Left ventricle myocardium inferior (tissue), 1 donor: Measurements from ENCODE around the gene SLIT1. TPM values are rescaled to one million over a fixed set of nuclear protein-coding genes. Genes with fewer than 3 reads are reported as not detected.

ENCODE experiments used
- DNase-seq: peaks from one replicate; pipeline ENCODE4 v3.0.0-alpha.2; 2020
- H3K27ac ChIP-seq: fragments of 200-600 bp; replicated peaks from 2 replicates; pipeline ENCODE4 v1.8.0; 2021
- H3K27me3 ChIP-seq: fragments of 200-600 bp; 2 replicates; pipeline ENCODE4 v1.8.0; 2021; ENCODE audit warnings: low read depth
- H3K36me3 ChIP-seq: fragments of 200-600 bp; 2 replicates; pipeline ENCODE4 v1.8.0; 2021
- H3K4me1 ChIP-seq: fragments of 200-600 bp; 2 replicates; pipeline ENCODE4 v1.8.0; 2021
- H3K4me3 ChIP-seq: fragments of 200-600 bp; 2 replicates; pipeline ENCODE4 v1.8.0; 2021; ENCODE audit warnings: mild to moderate bottlenecking, moderate library complexity
- H3K9me3 ChIP-seq: fragments of 200-600 bp; replicated peaks from 2 replicates; pipeline ENCODE4 v1.8.0; 2021
- intact Hi-C: fragments of 100-400 bp; cut with micrococcal nuclease; formaldehyde crosslinking; loops from one replicate; pipeline ENCODE4 v1.11.0; 2022
- total RNA-seq: library from RNA; stranded (reverse); fragmentation: NEBNext Ultra II Directional; extraction: Animal tissue kit (Norgen Biotek cat#: 25700); gene quantifications from one replicate; pipeline ENCODE4 v1.2.1, GENCODE V29; 2021
- TF ChIP-seq, protein P1 (sequence below): fragments of 200-600 bp; IDR thresholded peaks from 2 replicates; pipeline ENCODE4 v1.8.0; 2021; ENCODE audit warnings: antibody characterized with exemption, mild to moderate bottlenecking, borderline replicate concordance
- donor health status: DM: no; HTN: yes; CAD: no; lungs with severe emphysema.

The SLIT1 gene
- total RNA-seq, 1 donor from 2014 or later, result 0.08 TPM

GRCh38 chr10:97228775-97229157, 43.0 kb upstream of the SLIT1 start:
- no peaks in the 10 kb centered on the region for H3K9me3 ChIP-seq
- no peak overlapping the region for H3K27ac ChIP-seq
- no peaks in the 10 kb centered on the region for H3K27me3 ChIP-seq
- intact Hi-C loops, result no loop called here
- no peaks in the 10 kb centered on the region for H3K4me1 ChIP-seq
- peaks cover 51% of the 10 kb centered on the region for H3K36me3 ChIP-seq
- DNase-seq, result no peak
- H3K4me3 ChIP-seq, result no peak overlapping the region
- TF ChIP-seq, protein P1, sequence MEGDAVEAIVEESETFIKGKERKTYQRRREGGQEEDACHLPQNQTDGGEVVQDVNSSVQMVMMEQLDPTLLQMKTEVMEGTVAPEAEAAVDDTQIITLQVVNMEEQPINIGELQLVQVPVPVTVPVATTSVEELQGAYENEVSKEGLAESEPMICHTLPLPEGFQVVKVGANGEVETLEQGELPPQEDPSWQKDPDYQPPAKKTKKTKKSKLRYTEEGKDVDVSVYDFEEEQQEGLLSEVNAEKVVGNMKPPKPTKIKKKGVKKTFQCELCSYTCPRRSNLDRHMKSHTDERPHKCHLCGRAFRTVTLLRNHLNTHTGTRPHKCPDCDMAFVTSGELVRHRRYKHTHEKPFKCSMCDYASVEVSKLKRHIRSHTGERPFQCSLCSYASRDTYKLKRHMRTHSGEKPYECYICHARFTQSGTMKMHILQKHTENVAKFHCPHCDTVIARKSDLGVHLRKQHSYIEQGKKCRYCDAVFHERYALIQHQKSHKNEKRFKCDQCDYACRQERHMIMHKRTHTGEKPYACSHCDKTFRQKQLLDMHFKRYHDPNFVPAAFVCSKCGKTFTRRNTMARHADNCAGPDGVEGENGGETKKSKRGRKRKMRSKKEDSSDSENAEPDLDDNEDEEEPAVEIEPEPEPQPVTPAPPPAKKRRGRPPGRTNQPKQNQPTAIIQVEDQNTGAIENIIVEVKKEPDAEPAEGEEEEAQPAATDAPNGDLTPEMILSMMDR, result no peak

DNA sequence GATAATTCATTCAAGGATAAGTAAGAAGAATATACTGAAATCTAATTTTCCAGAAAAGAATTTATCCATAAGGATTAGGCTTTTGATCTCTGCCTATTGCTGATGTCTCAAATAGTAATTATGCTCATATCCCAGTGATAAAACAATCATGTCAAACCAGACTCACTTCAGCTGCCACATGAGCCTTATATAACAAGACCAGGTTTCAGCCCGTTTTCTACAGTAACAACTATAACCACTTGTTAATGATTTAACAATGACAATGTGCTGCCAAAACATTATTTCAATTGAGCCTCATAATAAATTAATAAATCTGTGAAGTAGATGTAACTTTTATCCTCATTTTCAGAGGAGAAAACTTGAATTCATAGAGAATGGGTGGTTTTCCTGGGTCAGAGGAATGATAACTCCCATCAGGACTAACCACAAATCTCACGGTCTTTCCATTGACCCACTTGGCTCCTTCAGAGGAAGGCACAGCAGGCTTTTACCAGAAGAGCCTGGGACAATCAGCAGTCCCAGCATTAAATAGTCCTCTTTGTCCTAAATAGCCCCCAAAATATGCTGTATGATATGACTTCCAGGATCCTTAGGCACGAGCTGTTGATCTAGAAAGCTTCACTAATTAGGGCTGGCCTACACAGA, 42.5 kb upstream of the SLIT1 start:
- Histone ChIP-seq H3K4me3 (no peak overlapping the region), H3K27ac (no peak overlapping the region), H3K4me1 (no peaks in the 10 kb centered on the region), H3K36me3 (peaks cover 55% of the 10 kb centered on the region), H3K27me3 (no peaks in the 10 kb centered on the region), H3K9me3 (no peaks in the 10 kb centered on the region)
- DNase-seq, result no peak
- TF ChIP-seq, protein P1, result no peak
- intact Hi-C loops, result no loop called here

DNA sequence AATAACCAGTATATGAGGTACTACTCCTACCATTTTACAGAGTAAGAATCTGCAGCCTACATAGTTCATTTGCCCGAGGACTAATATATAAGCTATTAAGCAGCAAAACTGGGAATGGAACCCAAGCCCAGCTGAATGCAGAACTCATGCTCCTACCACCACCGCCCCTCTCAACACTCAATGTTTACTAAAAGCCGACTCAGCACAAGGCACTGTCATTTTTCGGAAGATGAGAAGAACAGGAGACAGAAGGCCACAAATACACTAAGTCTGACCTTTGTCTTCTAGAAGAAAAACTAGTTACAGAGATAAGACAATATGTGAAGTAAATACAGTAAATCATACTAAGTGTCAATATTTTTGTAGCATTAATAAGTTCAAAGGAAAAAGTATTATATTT, 40.6 kb upstream of the SLIT1 start:
- Histone ChIP-seq H3K4me1 (no peaks in the 10 kb centered on the region), H3K9me3 (no peaks in the 10 kb centered on the region), H3K4me3 (no peak overlapping the region), H3K36me3 (peaks cover 62% of the 10 kb centered on the region), H3K27me3 (no peaks in the 10 kb centered on the region), H3K27ac (no peak overlapping the region)
- intact Hi-C loops, result no loop called here
- TF ChIP-seq, protein P1, result no peak
- DNase-seq, result no peak

- DNase-seq, result no peak
- Histone ChIP-seq H3K27me3 (no peaks in the 10 kb centered on the region), H3K27ac (no peak overlapping the region), H3K4me3 (no peak overlapping the region), H3K36me3 (peaks cover 73% of the 10 kb centered on the region), H3K9me3 (no peaks in the 10 kb centered on the region), H3K4me1 (no peaks in the 10 kb centered on the region)
- intact Hi-C loops, result no loop called here
- TF ChIP-seq, protein P1, result no peak
Observed at GRCh38 chr10:97224483-97225435, 39.0 kb upstream of the SLIT1 start.

- TF ChIP-seq, protein P1, result no peak
- no peaks in the 10 kb centered on the region for H3K27me3 ChIP-seq
- peaks cover 57% of the 10 kb centered on the region for H3K36me3 ChIP-seq
- no peaks in the 10 kb centered on the region for H3K9me3 ChIP-seq
- no peaks in the 10 kb centered on the region for H3K4me1 ChIP-seq
- H3K4me3 ChIP-seq, result no peak overlapping the region
- no peak for DNase-seq
- intact Hi-C loops, result no loop called here
- H3K27ac ChIP-seq, result no peak overlapping the region
Observed at GRCh38 chr10:97222326-97222961, 36.7 kb upstream of the SLIT1 start.
